ENCODE measurements around the gene STAB2.
A peak's percentile ranks its signal among the peaks of the same experiment; 100 is the strongest.

STAB2 gene

DNA sequence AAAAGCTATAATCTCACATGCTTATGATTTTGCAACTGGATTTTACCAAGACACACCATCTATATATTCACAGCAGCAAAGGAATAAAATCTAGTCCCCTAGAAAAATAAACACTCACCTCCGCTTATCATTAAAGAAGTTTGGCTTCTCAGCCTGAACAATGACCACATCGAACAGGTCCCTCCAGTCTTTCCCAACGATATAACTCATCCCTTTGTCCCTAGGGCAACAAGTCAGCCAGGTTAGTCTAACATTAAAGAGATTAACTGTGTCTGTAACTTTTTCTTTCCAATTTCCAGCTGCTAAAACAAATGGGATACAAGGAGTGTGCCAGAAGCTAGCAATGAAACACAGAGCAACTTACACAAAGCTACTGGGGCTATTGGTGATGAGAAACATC is 206.0 kb downstream of the STAB2 start:
- ChIA-PET CTCF (no interaction called here), POLR2A (ENCODE audit: low non-redundant PET) (no interaction called here)
- no peak overlapping the region for H3K27ac ChIP-seq
- no peak for DNase-seq (ENCODE audit: low spot score)
- no peak for TF ChIP-seq CTCF (conservative IDR thresholded peaks at IDR 0.05; ENCODE audit: low read depth)

GRCh38 chr12:103793512-103794045 is 206.5 kb downstream of the STAB2 start:
- no peak for DNase-seq (ENCODE audit: low spot score)
- H3K27ac ChIP-seq = no peak overlapping the region
- ChIA-PET CTCF (no interaction called here), POLR2A (ENCODE audit: low non-redundant PET) (no interaction called here)
- TF ChIP-seq CTCF (conservative IDR thresholded peaks at IDR 0.05; ENCODE audit: low read depth) = no peak

DNA sequence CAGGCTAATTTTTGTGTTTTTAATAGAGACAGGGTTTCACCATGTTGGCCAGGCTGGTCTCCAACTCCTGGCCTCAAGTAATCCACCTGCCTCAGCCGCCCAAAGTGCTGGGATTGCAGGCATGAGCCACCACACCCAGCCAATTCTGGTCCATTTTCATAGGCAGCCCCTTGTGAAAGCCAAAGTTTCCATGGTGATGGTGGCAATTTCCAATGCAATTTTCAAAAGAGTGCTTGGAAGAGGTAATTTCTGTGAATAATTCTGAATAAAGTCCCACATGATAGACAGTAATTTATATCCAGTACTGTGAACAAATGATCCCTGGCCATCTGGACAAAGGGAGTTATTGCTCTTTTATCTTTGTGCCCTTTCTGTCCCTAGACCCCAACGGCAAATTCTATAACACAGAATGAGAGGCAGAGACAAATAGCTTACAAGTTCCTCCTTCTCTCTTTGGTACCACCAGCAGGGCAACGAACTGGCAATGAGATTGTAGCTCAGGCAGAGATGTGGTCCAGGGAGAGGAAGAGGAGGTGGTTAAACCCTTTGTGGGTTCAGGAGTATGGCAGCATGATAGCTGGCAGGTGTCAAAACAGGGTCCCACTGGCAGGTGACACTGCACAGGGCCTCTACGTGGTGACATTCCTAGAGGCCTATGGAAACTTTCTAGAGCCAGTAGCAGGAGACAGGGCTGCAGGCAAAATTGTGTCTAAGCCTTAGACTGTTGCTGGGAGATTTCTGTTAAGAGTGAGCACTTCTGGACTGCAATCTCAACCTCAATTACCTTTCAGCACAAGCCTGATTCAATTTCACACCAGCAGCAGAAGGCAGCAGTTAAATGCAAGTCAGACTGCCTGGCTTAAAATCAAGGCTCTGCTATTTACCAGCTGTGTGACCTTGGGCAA is 207.5 kb downstream of the STAB2 start:
- DNase-seq (ENCODE audit: low spot score) = no peak
- ChIA-PET CTCF (no interaction called here), POLR2A (ENCODE audit: low non-redundant PET) (no interaction called here)
- no peak overlapping the region for H3K27ac ChIP-seq
- no peak for TF ChIP-seq CTCF (conservative IDR thresholded peaks at IDR 0.05; ENCODE audit: low read depth)

GRCh38 chr12:103798586-103798985 is 211.5 kb downstream of the STAB2 start:
- DNase-seq (ENCODE audit: low spot score) = no peak
- ChIA-PET CTCF (no interaction called here), POLR2A (ENCODE audit: low non-redundant PET) (no interaction called here)
- H3K27ac ChIP-seq = no peak overlapping the region
- TF ChIP-seq CTCF (conservative IDR thresholded peaks at IDR 0.05; ENCODE audit: low read depth) = no peak

DNA sequence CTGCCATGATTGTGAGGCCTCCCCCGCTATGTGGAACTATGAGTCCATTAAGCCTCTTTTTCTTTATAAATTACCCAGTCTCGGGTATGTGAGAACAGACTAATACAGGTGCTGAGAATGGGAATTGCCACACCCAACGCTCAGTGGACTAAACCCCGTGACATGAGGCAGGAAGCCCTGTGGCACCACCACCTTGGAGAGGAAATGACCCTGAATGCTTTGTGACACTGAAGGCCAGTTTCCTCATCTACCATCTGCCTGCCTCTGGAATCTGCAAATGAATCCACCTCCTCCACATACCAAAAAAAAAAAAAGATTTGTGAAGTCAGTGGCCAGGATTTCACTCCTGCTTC is 212.4 kb downstream of the STAB2 start:
- H3K27ac ChIP-seq = no peak overlapping the region; the same call in 1 of the 2 replicates
- no peak for DNase-seq (ENCODE audit: low spot score)
- TF ChIP-seq CTCF (conservative IDR thresholded peaks at IDR 0.05; ENCODE audit: low read depth) = no peak
- ChIA-PET POLR2A (ENCODE audit: low non-redundant PET) (no interaction called here), CTCF (no interaction called here)

GRCh38 chr12:103799857-103800771 is 213.0 kb downstream of the STAB2 start:
- peak; percentile 75 for DNase-seq (ENCODE audit: low spot score)
- peak overlapping the region; percentile 81 for H3K27ac ChIP-seq
- no peak for TF ChIP-seq CTCF (conservative IDR thresholded peaks at IDR 0.05; ENCODE audit: low read depth)
- CTCF ChIA-PET = no interaction called here
- POLR2A ChIA-PET (ENCODE audit: low non-redundant PET) = no interaction called here

All from RWPE1 (cell line).